ENCODE results near the gene KRTAP10-8.

DNA sequence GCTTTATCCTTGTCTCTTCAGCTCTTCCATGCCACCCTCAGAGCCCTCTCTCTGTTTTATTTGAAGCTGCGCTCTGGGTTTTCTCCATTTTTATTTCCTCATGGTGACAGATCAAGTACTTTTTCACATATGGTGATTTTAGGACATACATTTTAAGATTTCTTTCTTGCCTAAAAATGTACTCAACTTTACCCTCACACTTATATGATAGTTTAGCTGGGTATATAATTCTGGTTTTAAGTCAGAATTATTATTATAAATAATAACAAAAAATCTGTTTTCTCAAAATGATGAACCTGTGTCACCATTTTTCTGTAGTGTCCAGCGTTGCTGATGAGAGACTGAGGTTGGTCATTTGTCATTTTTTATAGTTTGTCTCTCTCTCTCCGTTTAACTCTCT is 30.7 kb upstream of the KRTAP10-8 start:
- TF ChIP-seq CTCF (conservative IDR thresholded peaks at IDR 0.05 in 1 of 2, IDR thresholded peaks at IDR 0.05 in 1 of 2; ENCODE audit: extremely low read depth in 1 of 2, insufficient read depth in 1 of 2, low read depth in 1 of 2, low read length in 2 of 2) (no peak), EZH2 (IDR thresholded peaks at IDR 0.05; ENCODE audit: borderline replicate concordance, low read length) (no peak)

Data from mammary epithelial cell (primary cell).